Kidney tubule cell (primary cell): ENCODE results near the gene ARVCF.

Source experiments
- DNase-seq: peaks from one replicate; pipeline ENCODE4 v3.0.0-alpha.2; 2018; ENCODE audit warnings: low spot score

The ARVCF gene

GRCh38 chr22:20015971-20016733 is 471 bp downstream of the ARVCF start:
- peak; percentile 18 for DNase-seq

- no peak for DNase-seq
These were observed 1.4 kb downstream of the ARVCF start for GRCh38 chr22:20015187-20015625.

GRCh38 chr22:20014526-20015186 is 2.0 kb downstream of the ARVCF start:
- no peak for DNase-seq

GRCh38 chr22:20013382-20013871 is 3.2 kb downstream of the ARVCF start:
- DNase-seq: peak; percentile 58

GRCh38 chr22:20012741-20013331 is 3.8 kb downstream of the ARVCF start:
- DNase-seq: no peak

- no peak for DNase-seq
These were observed 4.5 kb downstream of the ARVCF start for GRCh38 chr22:20011993-20012740.

- DNase-seq: no peak
These were observed 5.3 kb downstream of the ARVCF start for GRCh38 chr22:20011123-20011992.

GRCh38 chr22:20010307-20011122 is 6.1 kb downstream of the ARVCF start:
- DNase-seq: peak; percentile 25

- DNase-seq: no peak
These were observed 6.9 kb downstream of the ARVCF start for GRCh38 chr22:20009582-20010306.

- no peak for DNase-seq
These were observed 7.6 kb downstream of the ARVCF start for GRCh38 chr22:20009018-20009491.

- no peak for DNase-seq
These were observed 8.2 kb downstream of the ARVCF start for GRCh38 chr22:20008221-20008995.

- no peak for DNase-seq
These were observed 12.2 kb downstream of the ARVCF start for GRCh38 chr22:20004464-20004863.

- no peak for DNase-seq
These were observed 13.3 kb downstream of the ARVCF start for GRCh38 chr22:20003304-20003703.

GRCh38 chr22:20002636-20003035 is 14.0 kb downstream of the ARVCF start:
- no peak for DNase-seq

GRCh38 chr22:20002128-20002527 is 14.5 kb downstream of the ARVCF start:
- DNase-seq: no peak

GRCh38 chr22:20001082-20001638 is 15.5 kb downstream of the ARVCF start:
- no peak for DNase-seq

GRCh38 chr22:20000246-20001081 is 16.2 kb downstream of the ARVCF start:
- no peak for DNase-seq
